GM12872 (cell line): Measurements from ENCODE around the gene MRPL40.

Experiments used
- TF ChIP-seq, protein P1 (sequence below): IDR thresholded peaks from 3 replicates; pipeline ENCODE4 v1.5.1; 2011; ENCODE audit warnings: low read depth, mild to moderate bottlenecking, low read length, moderate library complexity; ENCODE audit not compliant: insufficient read depth

The MRPL40 gene

DNA sequence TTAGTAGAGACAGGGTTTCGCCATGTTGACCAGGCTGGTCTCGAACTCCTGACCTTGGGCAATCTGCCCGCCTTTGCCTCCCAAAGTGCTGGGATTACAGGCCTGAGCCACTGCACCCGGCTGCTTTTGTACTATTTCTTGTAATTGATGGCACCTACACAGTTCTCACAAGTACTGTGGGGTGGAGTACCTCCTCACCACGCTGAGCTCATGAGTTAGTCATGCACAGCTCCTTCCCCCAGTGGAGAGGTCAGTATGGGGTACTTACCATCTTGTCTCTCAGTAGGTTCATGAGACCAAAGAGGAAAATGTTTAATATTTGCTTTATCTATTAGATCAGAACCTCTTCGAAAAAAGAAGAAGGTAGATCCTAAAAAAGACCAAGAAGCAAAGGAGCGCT is 2.1 kb downstream of the MRPL40 start:
- TF ChIP-seq, protein P1, sequence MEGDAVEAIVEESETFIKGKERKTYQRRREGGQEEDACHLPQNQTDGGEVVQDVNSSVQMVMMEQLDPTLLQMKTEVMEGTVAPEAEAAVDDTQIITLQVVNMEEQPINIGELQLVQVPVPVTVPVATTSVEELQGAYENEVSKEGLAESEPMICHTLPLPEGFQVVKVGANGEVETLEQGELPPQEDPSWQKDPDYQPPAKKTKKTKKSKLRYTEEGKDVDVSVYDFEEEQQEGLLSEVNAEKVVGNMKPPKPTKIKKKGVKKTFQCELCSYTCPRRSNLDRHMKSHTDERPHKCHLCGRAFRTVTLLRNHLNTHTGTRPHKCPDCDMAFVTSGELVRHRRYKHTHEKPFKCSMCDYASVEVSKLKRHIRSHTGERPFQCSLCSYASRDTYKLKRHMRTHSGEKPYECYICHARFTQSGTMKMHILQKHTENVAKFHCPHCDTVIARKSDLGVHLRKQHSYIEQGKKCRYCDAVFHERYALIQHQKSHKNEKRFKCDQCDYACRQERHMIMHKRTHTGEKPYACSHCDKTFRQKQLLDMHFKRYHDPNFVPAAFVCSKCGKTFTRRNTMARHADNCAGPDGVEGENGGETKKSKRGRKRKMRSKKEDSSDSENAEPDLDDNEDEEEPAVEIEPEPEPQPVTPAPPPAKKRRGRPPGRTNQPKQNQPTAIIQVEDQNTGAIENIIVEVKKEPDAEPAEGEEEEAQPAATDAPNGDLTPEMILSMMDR = no peak

DNA sequence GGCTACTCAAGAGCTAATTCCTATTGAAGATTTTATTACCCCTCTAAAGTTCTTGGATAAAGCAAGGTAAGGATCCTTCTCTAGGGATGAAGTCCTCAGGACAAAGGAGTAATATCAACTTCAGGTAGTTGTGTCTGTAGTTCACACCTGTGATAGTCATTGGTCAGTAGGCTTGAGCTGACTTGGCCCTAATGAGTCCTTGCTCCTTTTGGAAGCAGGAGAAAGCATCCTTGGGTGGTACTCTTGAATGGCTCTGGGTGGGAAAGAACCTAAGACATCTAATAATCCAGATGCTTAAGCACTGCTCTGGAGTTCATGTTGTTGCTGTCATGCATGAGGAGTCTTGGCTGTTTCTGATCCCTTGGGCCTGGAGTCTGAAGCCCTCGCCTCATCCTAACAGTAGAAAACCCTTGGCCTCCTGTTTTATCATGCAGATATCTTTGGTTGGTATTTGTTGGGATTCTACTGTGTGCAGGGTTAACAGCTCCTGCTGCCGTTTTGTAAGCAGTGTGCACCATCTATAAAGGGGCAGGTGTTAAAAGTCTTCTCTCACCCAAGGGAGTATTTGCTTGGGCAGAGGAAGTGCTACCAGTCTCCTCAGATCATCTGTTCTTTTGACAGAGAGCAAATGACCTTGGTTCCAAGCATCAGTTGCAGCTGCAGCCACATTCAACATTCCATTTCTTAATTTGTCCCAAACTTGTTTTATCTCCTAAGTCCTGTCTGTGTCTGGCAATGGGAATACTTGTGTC is 2.7 kb downstream of the MRPL40 start:
- TF ChIP-seq, protein P1 = no peak

DNA sequence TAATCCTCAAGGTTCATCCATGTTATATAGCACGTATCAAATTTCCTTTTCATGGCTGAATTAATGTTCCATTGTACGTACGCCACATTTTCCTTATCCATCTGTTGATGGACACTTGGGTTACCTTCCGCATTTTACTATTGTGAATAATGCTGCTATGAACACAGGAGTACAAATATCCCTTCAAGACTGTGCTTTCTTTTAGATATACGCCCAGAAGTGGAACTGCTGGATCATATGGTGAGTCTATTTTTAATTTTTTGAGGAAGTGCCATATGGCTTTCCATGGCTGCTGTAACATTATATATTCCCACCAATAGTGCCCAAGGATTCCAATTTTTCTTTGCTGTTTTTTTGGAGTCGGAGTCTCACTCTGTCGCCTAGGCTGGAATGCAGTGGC is 6.0 kb downstream of the MRPL40 start:
- TF ChIP-seq, protein P1 = no peak

DNA sequence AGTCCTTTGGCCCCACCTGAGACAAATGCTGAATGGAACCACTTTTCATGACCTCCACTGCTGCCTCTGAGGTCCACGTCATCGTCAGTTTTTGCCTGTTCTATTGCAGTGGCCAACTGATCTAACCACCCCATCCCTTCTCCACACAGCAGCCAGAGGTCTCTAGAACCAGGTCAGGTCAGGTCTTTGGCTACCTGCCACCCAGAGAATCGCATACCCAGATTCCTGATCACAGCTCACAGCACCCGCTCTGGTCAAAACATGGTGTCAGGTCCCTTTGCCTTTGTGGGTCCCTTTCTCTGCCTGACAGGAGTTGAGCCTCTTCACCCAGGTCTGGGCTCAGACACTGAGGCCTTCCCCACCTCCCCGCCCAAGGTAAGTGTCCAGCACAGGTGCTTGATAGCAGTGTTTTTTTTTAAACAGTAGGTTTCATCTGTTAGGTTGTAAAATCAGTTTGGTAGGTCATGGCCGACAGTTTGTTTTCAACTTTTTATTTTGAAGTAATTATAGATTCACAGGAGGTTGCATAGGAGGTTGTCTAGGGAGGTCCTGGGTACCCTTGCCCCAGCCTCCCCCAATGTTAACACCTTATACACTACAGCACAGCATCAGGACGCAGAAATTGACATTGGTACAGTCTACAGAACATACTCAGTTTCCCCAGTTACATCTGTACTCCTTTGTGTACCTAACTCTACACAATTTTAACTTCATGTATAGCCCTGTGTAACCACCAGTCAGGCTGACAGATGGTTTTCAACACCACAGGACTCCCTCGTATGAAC is 8.3 kb downstream of the MRPL40 start:
- TF ChIP-seq, protein P1 = no peak

DNA sequence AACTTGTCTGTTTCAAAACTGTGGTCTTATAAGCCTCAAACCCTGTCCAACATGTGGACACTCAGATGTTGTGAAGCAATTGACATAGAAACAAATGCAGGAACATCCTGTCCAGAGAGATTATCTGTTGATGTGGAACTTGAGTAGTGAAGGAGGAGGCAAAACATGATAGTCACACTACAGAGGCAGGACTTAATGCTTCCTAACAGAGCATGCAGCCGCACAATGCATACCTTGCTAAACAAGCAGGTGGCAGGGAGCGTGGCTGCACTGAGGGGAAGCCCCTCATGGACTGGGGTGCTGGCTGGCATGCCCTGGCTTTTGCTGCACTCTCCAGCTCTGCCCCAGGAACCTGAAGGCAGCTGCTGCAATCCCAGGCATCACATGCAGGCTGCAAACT is 9.8 kb downstream of the MRPL40 start:
- TF ChIP-seq, protein P1 = no peak

DNA sequence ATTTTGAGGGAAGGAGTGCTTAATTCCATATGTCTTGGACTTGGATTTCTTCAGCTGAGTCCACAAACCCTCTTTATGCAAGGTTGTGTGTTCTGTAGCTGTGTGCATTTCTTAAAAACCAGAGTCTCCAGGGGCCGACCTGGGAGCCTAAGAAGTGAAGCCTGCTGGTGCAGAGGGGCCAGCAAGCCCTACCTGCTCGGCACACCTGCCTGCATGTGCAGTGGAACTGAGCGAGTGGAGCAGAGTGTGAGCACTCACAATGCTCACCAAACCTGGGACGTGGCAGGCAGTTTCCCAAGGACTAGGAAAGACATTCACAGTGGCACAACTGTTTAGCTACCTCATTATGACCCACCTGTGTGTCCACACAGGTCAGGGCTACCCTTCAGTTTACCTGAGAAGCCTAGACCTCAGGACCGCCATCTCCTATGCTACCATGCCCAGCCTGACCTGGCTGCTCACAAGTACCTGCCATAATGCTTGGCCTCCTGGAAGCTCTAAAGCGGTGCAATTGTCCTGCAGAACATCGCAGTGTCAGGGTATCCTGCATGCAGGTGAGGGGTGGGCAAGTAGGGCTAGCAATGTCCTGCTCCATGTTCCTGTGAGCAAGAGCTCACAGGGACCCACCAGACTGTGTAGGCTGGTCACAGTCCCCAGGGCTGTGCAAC is 11.3 kb downstream of the MRPL40 start:
- TF ChIP-seq, protein P1 = no peak

DNA sequence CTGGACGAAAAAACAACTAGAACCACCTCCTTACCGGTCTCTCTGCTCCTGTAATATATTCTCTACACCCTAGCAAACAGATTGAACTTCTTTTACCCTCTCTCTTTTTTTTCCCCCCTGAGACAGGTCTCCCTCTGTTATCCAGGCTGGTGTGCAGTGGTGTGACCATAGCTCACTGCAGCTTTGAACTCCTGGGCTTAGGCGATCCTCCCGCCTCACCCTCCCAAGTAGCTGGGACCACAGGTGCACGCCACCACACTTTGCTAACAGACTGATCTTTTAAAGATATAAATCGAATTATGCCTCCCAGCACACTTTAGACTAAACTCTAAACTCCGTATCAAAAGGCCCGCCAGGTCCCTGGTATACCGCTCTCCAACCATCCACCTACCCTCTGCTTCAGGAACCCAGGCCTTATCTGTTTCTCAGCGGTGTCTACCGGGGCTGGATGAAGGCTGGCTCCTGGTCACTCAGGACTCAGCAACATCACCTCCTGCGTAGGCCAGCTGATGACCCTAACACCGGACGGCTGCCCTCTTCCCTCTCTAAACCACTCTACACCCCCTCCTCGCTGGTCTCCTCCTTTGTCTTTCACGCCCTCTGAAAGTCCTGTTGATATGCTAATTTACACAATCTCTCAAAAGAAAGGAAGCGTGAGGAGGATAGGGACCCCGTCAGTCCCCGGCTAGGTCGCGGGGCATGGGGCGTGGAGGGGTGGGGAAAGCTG is 14.4 kb downstream of the MRPL40 start:
- TF ChIP-seq, protein P1 = no peak
